ENCODE data around the gene DPH1. TPM values are rescaled to one million over a fixed set of nuclear protein-coding genes. Genes with fewer than 3 reads are reported as not detected.
A peak's percentile ranks its signal among the peaks of the same experiment; 100 is the strongest.
"Not testable (repeated sequence)": the region's sequence is repeated elsewhere in the genome, so short reads cannot be mapped to it uniquely, and the experiment has no call there.

DPH1 gene
- total RNA-seq, 6 experiments from 2014 or later = 65.9 to 81.6 (median 71.8) TPM

DNA sequence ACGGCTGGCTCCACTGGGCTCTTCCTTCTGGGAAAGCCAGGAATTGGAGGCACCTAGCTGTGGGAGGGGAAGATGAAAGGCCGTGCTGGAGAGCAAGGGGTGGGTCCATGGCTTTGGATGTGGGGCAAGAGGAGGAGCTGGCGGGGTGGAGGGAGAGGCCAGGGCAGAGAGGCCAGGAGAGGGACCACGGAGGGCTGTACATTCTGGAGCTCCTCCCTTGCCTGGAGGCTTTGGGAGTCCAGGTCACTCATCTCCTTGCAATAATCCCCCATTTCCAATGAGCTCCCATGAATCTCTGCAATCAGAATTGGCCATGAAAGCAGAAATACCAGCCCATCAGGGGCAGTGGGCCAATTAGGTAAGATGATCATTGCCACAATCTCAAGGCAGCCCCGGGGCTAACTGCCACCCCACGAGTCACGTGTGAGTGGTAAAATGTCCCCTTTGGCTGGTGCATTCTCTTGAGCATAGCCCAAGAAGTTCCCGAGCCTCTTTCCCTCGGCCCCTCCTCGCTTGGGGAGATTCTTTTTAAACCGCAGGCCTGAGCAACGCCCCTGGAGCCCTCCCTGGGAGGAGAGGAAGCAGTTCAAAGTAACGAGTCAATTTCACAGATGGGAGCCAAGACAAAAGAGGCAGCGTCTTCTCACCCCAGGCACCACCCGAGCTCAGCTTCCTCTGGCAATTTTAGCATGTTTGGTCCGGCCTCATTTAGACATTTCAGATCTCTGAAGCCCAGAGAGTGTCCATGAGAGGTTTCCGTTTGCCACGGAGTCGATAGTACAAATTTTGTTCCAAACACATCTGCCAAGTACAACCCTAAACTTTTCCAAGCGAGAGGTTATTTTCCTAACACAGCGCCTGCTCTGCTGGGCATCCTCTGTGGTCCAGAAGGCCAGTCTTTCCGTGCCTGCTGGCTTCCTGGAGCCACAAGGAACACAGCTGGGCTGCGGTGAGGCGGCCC lies 18.3 kb upstream of the DPH1 start:
- peaks cover 5% of the 10 kb centered on the region; the same call in 1 of the 2 replicates for H3K9me3 Mint-ChIP-seq
- DNase-seq = peak; percentile 38
- no peak for TF ChIP-seq CTCF (IDR thresholded peaks at IDR 0.05)
- peak overlapping the region; percentile 68 for H3K27ac Mint-ChIP-seq
- H3K4me3 Mint-ChIP-seq = peak overlapping the region; percentile 48
- peaks cover 17% of the 10 kb centered on the region for H3K4me1 Mint-ChIP-seq (ENCODE audit: low read depth)
- no peaks in the 10 kb centered on the region for H3K36me3 Mint-ChIP-seq (ENCODE audit: low read depth)
- H3K27me3 Mint-ChIP-seq (ENCODE audit: insufficient read depth) = peaks cover 13% of the 10 kb centered on the region

- H3K27me3 Mint-ChIP-seq (ENCODE audit: insufficient read depth) = peaks cover 20% of the 10 kb centered on the region
- peaks cover 17% of the 10 kb centered on the region for H3K4me1 Mint-ChIP-seq (ENCODE audit: low read depth)
- no peak for DNase-seq
- no peak overlapping the region; the same call in 1 of the 2 replicates for H3K27ac Mint-ChIP-seq
- H3K4me3 Mint-ChIP-seq = no peak overlapping the region
- no peak for TF ChIP-seq CTCF (IDR thresholded peaks at IDR 0.05)
- H3K36me3 Mint-ChIP-seq (ENCODE audit: low read depth) = no peaks in the 10 kb centered on the region
- peaks cover 5% of the 10 kb centered on the region; the same call in 1 of the 2 replicates for H3K9me3 Mint-ChIP-seq
Measured at GRCh38 chr17:2012499-2012898, 17.5 kb upstream of the DPH1 start.

DNA sequence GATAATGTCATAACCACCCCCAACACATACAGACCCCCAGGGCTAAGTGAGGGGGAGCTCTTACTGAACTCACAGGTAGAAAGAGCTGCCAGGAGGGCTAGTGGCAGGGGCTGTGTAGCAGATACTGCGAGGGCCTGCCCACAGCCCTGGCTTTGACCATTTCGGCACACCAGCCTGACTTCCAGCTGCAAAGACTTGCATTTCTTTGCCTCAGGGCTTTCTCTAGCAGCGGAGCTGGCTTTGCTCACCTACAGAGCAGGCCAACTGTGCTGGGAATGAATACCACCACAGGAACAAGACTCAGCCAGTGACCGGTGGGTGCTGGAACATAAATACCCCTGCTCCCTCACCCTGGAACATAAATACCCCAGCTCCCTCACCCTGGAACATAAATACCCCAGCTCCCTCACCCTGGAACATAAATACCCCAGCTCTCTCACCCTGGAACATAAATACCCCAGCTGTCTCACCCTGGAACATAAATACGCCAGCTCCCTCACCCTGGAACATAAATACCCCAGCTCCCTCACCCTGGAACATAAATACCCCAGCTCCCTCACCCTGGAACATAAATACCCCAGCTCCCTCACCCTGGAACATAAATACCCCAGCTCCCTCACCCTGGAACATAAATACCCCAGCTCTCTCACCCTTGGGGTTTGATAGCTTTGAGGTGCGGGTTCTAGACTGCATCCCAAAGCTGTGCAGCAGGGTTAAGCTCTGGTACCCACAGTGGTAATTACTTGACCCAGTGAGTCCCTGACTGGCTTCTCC lies 16.5 kb upstream of the DPH1 start:
- not testable (repeated sequence) for DNase-seq; H3K36me3 Mint-ChIP-seq (ENCODE audit: low read depth); H3K9me3 Mint-ChIP-seq; H3K27ac Mint-ChIP-seq; H3K4me3 Mint-ChIP-seq
- Mint-ChIP-seq H3K4me1 (ENCODE audit: low read depth) (peaks cover 17% of the 10 kb centered on the region), H3K27me3 (ENCODE audit: insufficient read depth) (peaks cover 29% of the 10 kb centered on the region)

DNA sequence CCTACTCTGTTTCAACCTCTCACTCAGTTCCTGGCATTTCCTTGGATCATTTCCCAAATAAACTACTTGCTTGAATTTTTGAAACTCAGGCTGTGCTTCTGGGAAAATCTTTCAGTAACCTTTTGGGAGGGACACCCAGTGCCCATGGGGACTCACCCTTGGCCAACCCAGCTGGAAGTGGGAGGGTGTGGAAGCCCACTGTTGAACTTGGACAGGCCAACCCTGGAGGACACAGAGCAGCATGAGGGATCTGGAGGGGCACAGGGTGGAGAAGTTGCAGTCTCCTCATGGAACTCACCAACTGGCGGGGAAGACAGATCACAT lies 16.0 kb upstream of the DPH1 start:
- no peak overlapping the region for H3K27ac Mint-ChIP-seq
- H3K4me3 Mint-ChIP-seq = no peak overlapping the region
- TF ChIP-seq CTCF (IDR thresholded peaks at IDR 0.05) = no peak
- DNase-seq = no peak
- no peaks in the 10 kb centered on the region for H3K36me3 Mint-ChIP-seq (ENCODE audit: low read depth)
- peaks cover 34% of the 10 kb centered on the region for H3K27me3 Mint-ChIP-seq (ENCODE audit: insufficient read depth)
- H3K4me1 Mint-ChIP-seq (ENCODE audit: low read depth) = peaks cover 17% of the 10 kb centered on the region
- H3K9me3 Mint-ChIP-seq = peaks cover 5% of the 10 kb centered on the region; the same call in 1 of the 2 replicates

DNA sequence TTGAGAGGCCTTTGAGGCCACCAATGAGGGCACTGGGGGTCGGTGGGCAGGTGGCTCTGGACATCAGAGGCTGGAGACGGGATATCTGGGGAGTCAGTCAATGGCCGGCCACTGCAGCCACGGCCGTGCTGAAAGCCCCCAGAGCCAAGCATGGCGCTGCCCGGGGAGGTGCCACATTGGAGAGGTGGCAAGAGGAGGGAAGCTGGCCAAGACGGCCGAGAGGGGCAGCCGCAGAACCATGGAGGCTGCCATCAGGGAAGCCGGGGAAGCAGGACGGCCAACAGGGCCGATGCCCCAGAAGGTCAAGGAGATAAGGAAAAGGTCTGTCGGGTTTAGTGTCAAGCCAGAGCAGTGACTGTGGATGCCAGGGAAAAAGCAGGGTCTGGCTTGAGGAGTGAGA lies 14.6 kb upstream of the DPH1 start:
- DNase-seq = no peak
- peaks cover 5% of the 10 kb centered on the region; the same call in 1 of the 2 replicates for H3K9me3 Mint-ChIP-seq
- H3K27ac Mint-ChIP-seq = no peak overlapping the region
- H3K27me3 Mint-ChIP-seq (ENCODE audit: insufficient read depth) = peaks cover 48% of the 10 kb centered on the region
- peaks cover 17% of the 10 kb centered on the region for H3K4me1 Mint-ChIP-seq (ENCODE audit: low read depth)
- no peak overlapping the region for H3K4me3 Mint-ChIP-seq
- TF ChIP-seq CTCF (IDR thresholded peaks at IDR 0.05) = no peak
- no peaks in the 10 kb centered on the region for H3K36me3 Mint-ChIP-seq (ENCODE audit: low read depth)

Measured in HFFc6 (cell line).